Type B pancreatic cell (in vitro differentiated cells): ENCODE results near the gene ZNF281. TPM values are rescaled to one million over a fixed set of nuclear protein-coding genes. Genes with fewer than 3 reads are reported as not detected.

Experiments
- DNase-seq: peaks from one replicate; pipeline ENCODE4 v3.0.0; 2021; ENCODE audit warnings: mixed read lengths; ENCODE audit not compliant: unreplicated experiment; ENCODE audit errors: extremely low spot score
- H3K27ac Mint-ChIP-seq: 2 replicates; pipeline ENCODE4 v1.8.0; 2021; ENCODE audit warnings: mild to moderate bottlenecking, mixed read lengths
- H3K27me3 Mint-ChIP-seq: 2 replicates; pipeline ENCODE4 v1.8.0; 2021; ENCODE audit warnings: mixed read lengths
- H3K36me3 Mint-ChIP-seq: 2 replicates; pipeline ENCODE4 v1.8.0; 2021; ENCODE audit warnings: mixed read lengths
- H3K4me1 Mint-ChIP-seq: one replicate; pipeline ENCODE4 v1.8.0; 2021; ENCODE audit warnings: mixed read lengths; ENCODE audit not compliant: unreplicated experiment
- H3K4me3 Mint-ChIP-seq: 2 replicates; pipeline ENCODE4 v1.8.0; 2021; ENCODE audit warnings: mild to moderate bottlenecking, mixed read lengths
- H3K9me3 Mint-ChIP-seq: 2 replicates; pipeline ENCODE4 v1.8.0; 2021; ENCODE audit warnings: mixed read lengths
- CTCF ChIP-seq: fragments of 200-600 bp; sonication (generic); conservative IDR thresholded peaks from 2 replicates; pipeline ENCODE4 v1.5.0; 2021; ENCODE audit warnings: antibody characterized with exemption, mild to moderate bottlenecking
- total RNA-seq: library from RNA; stranded (reverse); gene quantifications from 2 replicates; pipeline ENCODE4 v1.2.1, GENCODE V29; 2021; ENCODE audit warnings: low replicate concordance

Gene ZNF281
- total RNA-seq, 1 donor from 2014 or later = 30.5 TPM

DNA sequence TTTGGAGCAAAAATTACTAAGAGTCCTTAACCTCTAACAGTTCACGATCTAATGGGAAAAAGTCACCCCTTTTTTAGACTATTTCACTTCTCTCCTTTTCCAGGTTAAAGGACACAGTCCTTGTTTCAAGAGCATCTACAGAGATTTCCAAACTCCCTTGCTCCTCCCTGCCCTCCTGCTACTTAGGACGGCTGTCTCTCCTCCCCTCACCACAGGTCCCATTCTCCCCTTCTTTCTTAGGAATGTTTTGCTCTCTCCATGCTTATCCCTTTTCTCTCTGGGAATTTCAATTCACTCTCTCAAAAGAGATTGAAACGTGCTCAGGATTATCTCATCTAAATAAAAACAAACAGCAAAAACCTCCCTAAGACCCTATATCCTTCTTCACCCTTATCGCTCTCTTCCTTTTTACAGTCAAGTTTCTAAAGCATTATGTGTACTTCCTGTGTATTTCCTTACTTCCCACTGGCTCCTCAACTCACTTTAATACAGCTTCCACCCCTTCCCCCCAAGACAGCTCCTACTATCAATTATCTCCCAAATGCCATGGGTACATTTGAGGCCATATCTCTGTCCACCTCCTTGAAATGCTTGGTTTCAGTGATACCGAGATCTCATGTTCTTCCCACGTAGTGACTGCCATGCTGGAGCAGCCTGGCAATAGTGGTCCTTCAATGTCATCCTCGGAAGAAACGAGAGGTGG is 43.2 kb upstream of the ZNF281 start:
- Mint-ChIP-seq H3K9me3 (no peaks in the 10 kb centered on the region), H3K27me3 (peaks cover 5% of the 10 kb centered on the region), H3K27ac (no peak overlapping the region), H3K4me3 (no peak overlapping the region), H3K4me1 (peaks cover 11% of the 10 kb centered on the region), H3K36me3 (no peaks in the 10 kb centered on the region)
- no peak for TF ChIP-seq CTCF
- no peak for DNase-seq

- no peak for TF ChIP-seq CTCF
- Mint-ChIP-seq H3K27me3 (peaks cover 4% of the 10 kb centered on the region), H3K9me3 (no peaks in the 10 kb centered on the region), H3K36me3 (no peaks in the 10 kb centered on the region), H3K4me3 (no peak overlapping the region), H3K4me1 (peaks cover 5% of the 10 kb centered on the region), H3K27ac (no peak overlapping the region)
- DNase-seq = no peak
These were observed 38.4 kb upstream of the ZNF281 start for GRCh38 chr1:200448034-200448762.

GRCh38 chr1:200445213-200445612 is 35.4 kb upstream of the ZNF281 start:
- no peaks in the 10 kb centered on the region for H3K9me3 Mint-ChIP-seq
- no peak for DNase-seq
- H3K4me3 Mint-ChIP-seq = no peak overlapping the region
- H3K27ac Mint-ChIP-seq = no peak overlapping the region
- TF ChIP-seq CTCF = no peak
- no peaks in the 10 kb centered on the region for H3K36me3 Mint-ChIP-seq
- H3K4me1 Mint-ChIP-seq = no peaks in the 10 kb centered on the region
- H3K27me3 Mint-ChIP-seq = no peaks in the 10 kb centered on the region

DNA sequence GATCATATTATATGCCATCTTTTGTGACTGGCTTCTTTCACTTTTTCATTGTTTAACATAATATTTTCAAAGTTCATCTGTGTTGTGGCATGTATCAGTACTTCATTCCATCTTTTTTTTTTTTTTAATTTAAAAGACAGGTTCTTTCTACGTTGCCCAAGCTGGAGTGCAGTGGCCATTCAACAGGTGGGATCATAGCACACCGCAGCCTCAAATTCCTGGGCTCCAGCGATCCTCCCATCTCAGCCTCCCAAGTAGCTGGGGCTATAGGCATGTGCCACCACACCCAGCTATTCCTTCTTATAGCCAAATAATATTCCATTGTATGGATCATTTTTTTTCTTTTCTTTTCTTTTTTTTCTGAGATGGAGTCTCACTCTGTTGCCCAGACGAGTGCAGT is 34.6 kb upstream of the ZNF281 start:
- H3K4me1 Mint-ChIP-seq = no peaks in the 10 kb centered on the region
- H3K27ac Mint-ChIP-seq = no peak overlapping the region
- DNase-seq = no peak
- no peak overlapping the region for H3K4me3 Mint-ChIP-seq
- TF ChIP-seq CTCF = no peak
- no peaks in the 10 kb centered on the region for H3K27me3 Mint-ChIP-seq
- H3K36me3 Mint-ChIP-seq = no peaks in the 10 kb centered on the region
- no peaks in the 10 kb centered on the region for H3K9me3 Mint-ChIP-seq

DNA sequence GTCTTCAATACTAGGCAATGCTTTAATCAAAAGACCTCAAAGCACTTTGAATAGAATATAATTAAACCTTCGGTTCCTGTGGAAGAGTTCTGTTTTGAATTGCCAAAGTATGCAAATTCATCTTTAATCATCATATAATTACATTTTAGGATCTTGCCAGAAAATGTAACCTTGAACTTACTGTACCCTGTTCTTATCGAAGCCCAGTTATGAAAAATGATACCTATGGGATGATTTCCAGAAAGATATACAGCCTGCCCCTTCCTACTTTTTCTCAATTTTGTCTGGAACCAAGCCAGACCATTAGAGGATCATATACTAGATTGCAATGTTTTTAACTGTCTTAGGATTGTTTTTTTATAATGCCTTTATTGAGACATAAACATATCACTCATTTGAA is 34.0 kb upstream of the ZNF281 start:
- H3K27ac Mint-ChIP-seq = no peak overlapping the region
- H3K27me3 Mint-ChIP-seq = no peaks in the 10 kb centered on the region
- H3K4me3 Mint-ChIP-seq = no peak overlapping the region
- no peak for TF ChIP-seq CTCF
- no peak for DNase-seq
- no peaks in the 10 kb centered on the region for H3K9me3 Mint-ChIP-seq
- H3K36me3 Mint-ChIP-seq = no peaks in the 10 kb centered on the region
- H3K4me1 Mint-ChIP-seq = no peaks in the 10 kb centered on the region
